ENCODE measurements around the gene HOXC5. TPM values are rescaled to one million over a fixed set of nuclear protein-coding genes. Genes with fewer than 3 reads are reported as not detected.

HOXC5 gene
- total RNA-seq, 1 experiment from 2014 or later = 0.61 TPM

DNA sequence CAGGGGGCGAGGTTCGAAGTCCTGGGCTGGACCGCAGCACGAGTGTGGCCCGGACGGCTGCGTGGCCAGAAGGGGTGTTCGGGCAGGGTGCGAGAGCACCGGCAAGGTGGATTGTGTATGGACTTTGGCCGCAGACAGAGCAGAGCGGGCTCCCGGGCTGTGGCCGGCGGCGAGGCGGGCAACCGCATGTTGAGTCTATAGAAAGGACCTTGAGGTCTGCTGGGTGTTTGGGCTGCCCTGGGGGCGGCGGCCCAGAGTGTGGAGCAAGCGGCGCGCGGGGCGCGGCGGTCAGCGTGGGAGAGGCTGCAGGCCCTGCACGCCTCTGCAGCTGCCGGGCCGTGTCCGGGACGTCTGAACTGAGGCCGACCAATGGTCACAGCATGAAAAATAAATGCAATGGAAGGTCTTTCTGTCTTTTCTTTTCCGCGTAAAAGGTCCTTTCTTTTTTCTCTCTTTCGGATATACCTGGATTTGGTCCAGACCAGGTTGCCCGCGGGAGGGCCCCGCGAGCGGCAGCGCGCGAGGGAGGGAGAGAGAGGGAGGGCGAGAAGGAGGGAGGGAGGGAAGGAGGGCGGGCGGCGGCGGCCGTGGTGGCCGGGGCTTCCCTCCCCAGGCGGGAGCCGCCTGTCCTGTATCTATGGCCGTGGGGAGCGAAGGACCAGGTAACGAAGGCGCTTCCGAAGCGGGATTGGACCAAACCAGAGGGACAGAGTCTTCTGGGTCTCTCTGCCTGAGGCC is 38.4 kb upstream of the HOXC5 start:
- Histone ChIP-seq H3K9me2 (ENCODE audit: insufficient read depth) (no peaks in the 10 kb centered on the region), H3K79me2 (ENCODE audit: low read depth) (peaks cover 12% of the 10 kb centered on the region; the same call in 1 of the 2 replicates), H3K4me1 (replicated peaks; ENCODE audit: insufficient read depth) (peaks cover 23% of the 10 kb centered on the region; the same call in 1 of the 2 replicates), H3K27ac (peak overlapping the region; percentile 89), H3K4me3 (peak overlapping the region; percentile 86), H3K4me2 (peak overlapping the region; percentile 79), H3K36me3 (ENCODE audit: low read depth) (no peaks in the 10 kb centered on the region), H2AFZ (peak overlapping the region; percentile 98), H4K20me1 (ENCODE audit: insufficient read depth) (no peaks in the 10 kb centered on the region), H3K9me3 (ENCODE audit: insufficient read depth, low read depth) (no peaks in the 10 kb centered on the region), H3K27me3 (ENCODE audit: insufficient read depth, low read depth) (no peaks in the 10 kb centered on the region), H3F3A (ENCODE audit: insufficient read depth, low read depth) (peaks cover 14% of the 10 kb centered on the region; the same call in 1 of the 2 replicates)
- CTCF ChIA-PET = interaction anchor here (0.6 to 0.8 kb wide), 4 partner anchors 21 to 212 kb away, joined by 3 to 20 read pairs (median 5); no protein-coding TSS in a partner anchor
- no TSS peak for BruUV-seq (replicated peaks)
- POLR2A ChIA-PET (ENCODE audit: unreplicated experiment) = interaction anchor here (0.7 kb wide), 1 partner anchor 210 kb away, joined by 6 read pairs; no protein-coding TSS in a partner anchor
- peak in 1 of 2 experiments; percentile 34 for DNase-seq
- TF ChIP-seq, protein P1, sequence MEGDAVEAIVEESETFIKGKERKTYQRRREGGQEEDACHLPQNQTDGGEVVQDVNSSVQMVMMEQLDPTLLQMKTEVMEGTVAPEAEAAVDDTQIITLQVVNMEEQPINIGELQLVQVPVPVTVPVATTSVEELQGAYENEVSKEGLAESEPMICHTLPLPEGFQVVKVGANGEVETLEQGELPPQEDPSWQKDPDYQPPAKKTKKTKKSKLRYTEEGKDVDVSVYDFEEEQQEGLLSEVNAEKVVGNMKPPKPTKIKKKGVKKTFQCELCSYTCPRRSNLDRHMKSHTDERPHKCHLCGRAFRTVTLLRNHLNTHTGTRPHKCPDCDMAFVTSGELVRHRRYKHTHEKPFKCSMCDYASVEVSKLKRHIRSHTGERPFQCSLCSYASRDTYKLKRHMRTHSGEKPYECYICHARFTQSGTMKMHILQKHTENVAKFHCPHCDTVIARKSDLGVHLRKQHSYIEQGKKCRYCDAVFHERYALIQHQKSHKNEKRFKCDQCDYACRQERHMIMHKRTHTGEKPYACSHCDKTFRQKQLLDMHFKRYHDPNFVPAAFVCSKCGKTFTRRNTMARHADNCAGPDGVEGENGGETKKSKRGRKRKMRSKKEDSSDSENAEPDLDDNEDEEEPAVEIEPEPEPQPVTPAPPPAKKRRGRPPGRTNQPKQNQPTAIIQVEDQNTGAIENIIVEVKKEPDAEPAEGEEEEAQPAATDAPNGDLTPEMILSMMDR (conservative IDR thresholded peaks at IDR 0.05) = no peak
- no peak for TF ChIP-seq EZH2 (IDR thresholded peaks at IDR 0.05; ENCODE audit: low read depth)
- intact Hi-C loops (cut with micrococcal nuclease; ENCODE audit: unreplicated experiment) = no loop called here

DNA sequence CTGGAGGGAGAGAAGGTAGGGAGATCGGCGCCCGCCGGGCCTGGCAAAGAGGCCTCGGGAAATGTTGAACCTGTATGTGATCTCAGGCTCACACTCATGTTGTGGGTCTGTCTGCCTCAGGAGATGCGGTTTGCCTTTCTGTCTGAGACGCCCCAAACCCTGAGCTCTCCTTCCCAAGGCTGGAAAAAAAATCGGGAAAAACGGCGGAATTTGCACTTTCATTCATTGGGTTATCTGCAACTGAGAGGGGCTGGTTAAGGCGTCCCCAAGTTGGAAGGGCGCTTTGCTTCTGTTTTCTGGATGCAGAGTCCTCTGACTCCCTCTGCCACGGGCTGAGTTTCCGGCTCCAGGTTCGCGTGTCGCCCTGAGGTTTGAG is 37.9 kb upstream of the HOXC5 start:
- H3K9me3 ChIP-seq (ENCODE audit: insufficient read depth, low read depth) = no peaks in the 10 kb centered on the region
- no peaks in the 10 kb centered on the region for H4K20me1 ChIP-seq (ENCODE audit: insufficient read depth)
- POLR2A ChIA-PET (ENCODE audit: unreplicated experiment) = interaction anchor here (0.5 to 0.7 kb wide), 4 partner anchors 22 to 391 kb away, joined by 3 to 13 read pairs (median 4); partner anchors contain the start of gene SMUG1
- TF ChIP-seq EZH2 (IDR thresholded peaks at IDR 0.05; ENCODE audit: low read depth) = no peak
- TF ChIP-seq, protein P1 (conservative IDR thresholded peaks at IDR 0.05) = no peak
- H3F3A ChIP-seq (ENCODE audit: insufficient read depth, low read depth) = peaks cover 14% of the 10 kb centered on the region; the same call in 1 of the 2 replicates
- no peaks in the 10 kb centered on the region for H3K9me2 ChIP-seq (ENCODE audit: insufficient read depth)
- no peaks in the 10 kb centered on the region for H3K36me3 ChIP-seq (ENCODE audit: low read depth)
- intact Hi-C loops (cut with micrococcal nuclease; ENCODE audit: unreplicated experiment) = no loop called here
- peaks cover 12% of the 10 kb centered on the region; the same call in 1 of the 2 replicates for H3K79me2 ChIP-seq (ENCODE audit: low read depth)
- H3K4me3 ChIP-seq = peak overlapping the region; percentile 86
- H3K27me3 ChIP-seq (ENCODE audit: insufficient read depth, low read depth) = no peaks in the 10 kb centered on the region
- H3K27ac ChIP-seq = peak overlapping the region; percentile 89
- BruUV-seq (replicated peaks) = TSS peak; percentile 96
- CTCF ChIA-PET = interaction anchor here (0.6 to 1.2 kb wide), 5 partner anchors 22 to 375 kb away, joined by 3 to 20 read pairs (median 4); no protein-coding TSS in a partner anchor
- DNase-seq = no peak
- H3K4me2 ChIP-seq = peak overlapping the region; percentile 79
- H3K4me1 ChIP-seq (replicated peaks; ENCODE audit: insufficient read depth) = peaks cover 19% of the 10 kb centered on the region; the same call in 1 of the 2 replicates
- H2AFZ ChIP-seq = peak overlapping the region; percentile 98

DNA sequence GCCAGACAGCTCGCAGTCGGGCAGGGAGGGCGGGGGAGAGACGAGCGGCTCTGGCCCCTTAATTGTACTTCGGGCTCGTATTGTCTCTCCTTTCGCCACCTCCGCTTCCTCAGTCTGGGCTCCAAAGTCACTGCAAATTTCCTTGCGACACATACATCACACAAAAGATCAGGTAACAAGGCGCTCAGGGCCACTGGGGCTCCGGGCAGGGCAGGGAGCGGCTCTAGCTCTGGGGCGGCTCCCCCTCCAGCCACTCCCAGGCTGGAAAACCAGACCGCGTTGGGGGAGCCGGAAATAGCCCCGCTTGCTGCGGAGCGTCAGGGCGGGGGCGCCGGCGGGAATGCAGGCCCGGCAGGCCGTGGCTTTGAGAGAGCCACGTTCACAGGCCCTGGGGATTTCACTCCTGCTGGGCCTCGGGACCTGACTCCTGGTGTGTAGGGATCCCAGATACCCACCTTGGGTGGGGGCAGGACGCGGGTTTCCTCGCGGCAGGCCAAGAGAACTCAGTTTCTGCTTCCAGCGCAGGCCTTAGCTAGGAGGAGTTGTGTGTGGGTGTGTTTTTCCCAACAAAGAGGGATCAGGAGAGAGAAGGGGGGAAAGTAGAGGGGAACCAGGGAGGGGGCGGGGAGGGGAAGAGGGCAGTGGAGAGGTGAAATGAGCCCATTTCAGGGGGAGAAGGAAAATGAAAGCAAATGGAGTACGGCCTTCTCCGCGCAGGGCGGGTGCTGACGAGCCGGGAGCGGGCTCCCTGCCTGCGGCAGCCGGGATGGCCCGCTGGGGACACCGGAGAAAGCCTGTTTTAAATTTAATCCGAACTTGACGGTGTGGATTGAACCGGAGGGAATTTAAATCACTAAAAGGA is 37.2 kb upstream of the HOXC5 start:
- H3K4me2 ChIP-seq = peak overlapping the region; percentile 79

More for the DNA sequence above, 37.2 kb upstream of the HOXC5 start:
- peak overlapping the region; percentile 98 for H2AFZ ChIP-seq
- no peaks in the 10 kb centered on the region for H3K9me3 ChIP-seq (ENCODE audit: insufficient read depth, low read depth)
- H4K20me1 ChIP-seq (ENCODE audit: insufficient read depth) = no peaks in the 10 kb centered on the region
- peaks cover 12% of the 10 kb centered on the region; the same call in 1 of the 2 replicates for H3K79me2 ChIP-seq (ENCODE audit: low read depth)
- peak; percentile 91 for DNase-seq
- peaks cover 19% of the 10 kb centered on the region; the same call in 1 of the 2 replicates for H3K4me1 ChIP-seq (replicated peaks; ENCODE audit: insufficient read depth)
- no peaks in the 10 kb centered on the region for H3K36me3 ChIP-seq (ENCODE audit: low read depth)
- no peak for TF ChIP-seq EZH2 (IDR thresholded peaks at IDR 0.05; ENCODE audit: low read depth)
- TF ChIP-seq, protein P1 (conservative IDR thresholded peaks at IDR 0.05) = no peak
- H3F3A ChIP-seq (ENCODE audit: insufficient read depth, low read depth) = peaks cover 14% of the 10 kb centered on the region; the same call in 1 of the 2 replicates
- H3K27ac ChIP-seq = peak overlapping the region; percentile 89
- H3K4me3 ChIP-seq = peak overlapping the region; percentile 86
- H3K9me2 ChIP-seq (ENCODE audit: insufficient read depth) = no peaks in the 10 kb centered on the region
- BruUV-seq (replicated peaks) = no TSS peak
- H3K27me3 ChIP-seq (ENCODE audit: insufficient read depth, low read depth) = no peaks in the 10 kb centered on the region
- CTCF ChIA-PET = interaction anchor here (0.6 to 1.2 kb wide), 6 partner anchors 22 to 375 kb away, joined by 3 to 20 read pairs (median 4); no protein-coding TSS in a partner anchor
- POLR2A ChIA-PET (ENCODE audit: unreplicated experiment) = interaction anchor here (0.5 to 0.7 kb wide), 7 partner anchors 22 to 390 kb away, joined by 3 to 44 read pairs (median 6); partner anchors contain the start of gene SMUG1
- intact Hi-C loops (cut with micrococcal nuclease; ENCODE audit: unreplicated experiment) = no loop called here
